ENCODE measurements around the gene CAPSL. TPM values are rescaled to one million over a fixed set of nuclear protein-coding genes. Genes with fewer than 3 reads are reported as not detected.

The CAPSL gene
- total RNA-seq, 1 donor from 2014 or later, result not detected

- H3K4me3 Mint-ChIP-seq (ENCODE audit: unreplicated experiment), result no peak overlapping the region
- H3K27me3 Mint-ChIP-seq (ENCODE audit: unreplicated experiment), result no peaks in the 10 kb centered on the region
- H3K27ac Mint-ChIP-seq (ENCODE audit: unreplicated experiment), result no peak overlapping the region
These were observed 33.4 kb upstream of the CAPSL start for GRCh38 chr5:35971878-35972210.

GRCh38 chr5:35971186-35971877 is 32.9 kb upstream of the CAPSL start:
- DNase-seq, result no peak
- Mint-ChIP-seq H3K9me3 (ENCODE audit: unreplicated experiment) (no peaks in the 10 kb centered on the region), H3K36me3 (ENCODE audit: unreplicated experiment) (no peaks in the 10 kb centered on the region), H3K27me3 (ENCODE audit: unreplicated experiment) (no peaks in the 10 kb centered on the region), H3K4me3 (ENCODE audit: unreplicated experiment) (no peak overlapping the region), H3K27ac (ENCODE audit: unreplicated experiment) (no peak overlapping the region), H3K4me1 (ENCODE audit: low read depth, unreplicated experiment) (no peaks in the 10 kb centered on the region)
- no peak for TF ChIP-seq CTCF (IDR thresholded peaks at IDR 0.05; ENCODE audit: partially characterized antibody, unreplicated experiment)

More at GRCh38 chr5:35971878-35972210, 33.4 kb upstream of the CAPSL start:
- Mint-ChIP-seq H3K36me3 (ENCODE audit: unreplicated experiment) (no peaks in the 10 kb centered on the region), H3K9me3 (ENCODE audit: unreplicated experiment) (no peaks in the 10 kb centered on the region), H3K4me1 (ENCODE audit: low read depth, unreplicated experiment) (no peaks in the 10 kb centered on the region)
- no peak for TF ChIP-seq CTCF (IDR thresholded peaks at IDR 0.05; ENCODE audit: partially characterized antibody, unreplicated experiment)
- no peak for DNase-seq

- Mint-ChIP-seq H3K27ac (ENCODE audit: unreplicated experiment) (no peak overlapping the region), H3K4me1 (ENCODE audit: low read depth, unreplicated experiment) (no peaks in the 10 kb centered on the region), H3K9me3 (ENCODE audit: unreplicated experiment) (peaks cover 2% of the 10 kb centered on the region), H3K4me3 (ENCODE audit: unreplicated experiment) (no peak overlapping the region), H3K27me3 (ENCODE audit: unreplicated experiment) (no peaks in the 10 kb centered on the region), H3K36me3 (ENCODE audit: unreplicated experiment) (no peaks in the 10 kb centered on the region)
- peak; percentile 64 for TF ChIP-seq CTCF (IDR thresholded peaks at IDR 0.05; ENCODE audit: partially characterized antibody, unreplicated experiment)
- no peak for DNase-seq
These were observed 25.0 kb upstream of the CAPSL start for GRCh38 chr5:35963381-35963843.

- Mint-ChIP-seq H3K4me1 (ENCODE audit: low read depth, unreplicated experiment) (no peaks in the 10 kb centered on the region), H3K9me3 (ENCODE audit: unreplicated experiment) (peaks cover 3% of the 10 kb centered on the region), H3K36me3 (ENCODE audit: unreplicated experiment) (no peaks in the 10 kb centered on the region), H3K27me3 (ENCODE audit: unreplicated experiment) (no peaks in the 10 kb centered on the region), H3K4me3 (ENCODE audit: unreplicated experiment) (no peak overlapping the region), H3K27ac (ENCODE audit: unreplicated experiment) (no peak overlapping the region)
- DNase-seq, result no peak
- TF ChIP-seq CTCF (IDR thresholded peaks at IDR 0.05; ENCODE audit: partially characterized antibody, unreplicated experiment), result no peak
These were observed 21.9 kb upstream of the CAPSL start for GRCh38 chr5:35960328-35960727.

- DNase-seq, result no peak
- no peaks in the 10 kb centered on the region for H3K4me1 Mint-ChIP-seq (ENCODE audit: low read depth, unreplicated experiment)
- peaks cover 2% of the 10 kb centered on the region for H3K27me3 Mint-ChIP-seq (ENCODE audit: unreplicated experiment)
- no peak overlapping the region for H3K27ac Mint-ChIP-seq (ENCODE audit: unreplicated experiment)
- H3K9me3 Mint-ChIP-seq (ENCODE audit: unreplicated experiment), result peaks cover 1% of the 10 kb centered on the region
- no peak for TF ChIP-seq CTCF (IDR thresholded peaks at IDR 0.05; ENCODE audit: partially characterized antibody, unreplicated experiment)
- no peak overlapping the region for H3K4me3 Mint-ChIP-seq (ENCODE audit: unreplicated experiment)
- no peaks in the 10 kb centered on the region for H3K36me3 Mint-ChIP-seq (ENCODE audit: unreplicated experiment)
These were observed 18.0 kb upstream of the CAPSL start for GRCh38 chr5:35956429-35956828.
